SHP77 (cell line): Measurements from ENCODE around the gene DTD1.

Experiments
- DNase-seq, 2 experiments: peaks; one replicate each; lab custom pipeline; 2025; lab: John Stamatoyannopoulos, UW

Gene DTD1

GRCh38 chr20:18587665-18588573, at the start of gene DTD1:
DTD1 (plus strand) TSS chr20:18588054; CDS start chr20:18588073, 19 bp downstream.
- DNase-seq = peak; percentile 84 to 90

DNA sequence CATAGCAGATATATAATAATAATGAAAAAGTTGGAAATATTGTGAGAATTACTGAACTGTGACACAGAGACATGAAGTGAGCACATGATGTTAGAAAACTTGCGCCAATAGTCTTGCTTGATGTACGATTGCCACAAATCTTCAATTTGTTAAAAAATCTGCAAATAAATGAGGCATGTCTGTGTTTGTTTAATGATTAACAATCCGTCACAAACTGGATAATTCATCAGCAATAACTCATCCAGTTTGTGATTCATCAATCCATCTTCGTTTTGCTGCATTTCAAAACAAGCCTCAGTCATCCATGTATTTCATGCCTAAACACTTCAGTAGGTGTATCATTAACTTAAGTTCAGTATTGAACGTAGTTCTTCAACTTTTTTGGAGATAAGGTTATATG, 46.1 kb upstream of the DTD1 start:
- no peak for DNase-seq

- DNase-seq = no peak
Observed at GRCh38 chr20:18543216-18543615, 44.6 kb upstream of the DTD1 start.

- no peak for DNase-seq
Observed at GRCh38 chr20:18543932-18544331, 43.9 kb upstream of the DTD1 start.

DNA sequence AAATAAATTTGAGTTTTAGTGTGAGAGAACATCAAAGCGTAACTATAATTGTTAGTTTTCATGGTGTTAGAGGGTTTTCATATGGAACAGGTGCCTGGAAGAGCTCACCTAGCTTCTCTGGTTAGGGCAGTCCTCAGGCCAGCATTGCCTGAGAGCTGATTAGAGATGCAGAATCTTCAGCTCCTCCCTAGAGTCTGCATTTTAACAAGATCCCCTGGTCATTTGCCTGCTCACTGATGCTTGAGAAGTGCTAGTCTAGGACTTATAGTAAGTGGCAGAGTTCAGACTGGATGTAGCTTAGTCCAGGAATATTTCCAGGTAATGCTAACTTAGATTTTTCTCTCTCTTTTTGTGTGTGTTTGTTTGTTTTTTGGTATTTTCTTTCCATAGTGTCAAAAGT, 42.3 kb upstream of the DTD1 start:
- DNase-seq = no peak

DNA sequence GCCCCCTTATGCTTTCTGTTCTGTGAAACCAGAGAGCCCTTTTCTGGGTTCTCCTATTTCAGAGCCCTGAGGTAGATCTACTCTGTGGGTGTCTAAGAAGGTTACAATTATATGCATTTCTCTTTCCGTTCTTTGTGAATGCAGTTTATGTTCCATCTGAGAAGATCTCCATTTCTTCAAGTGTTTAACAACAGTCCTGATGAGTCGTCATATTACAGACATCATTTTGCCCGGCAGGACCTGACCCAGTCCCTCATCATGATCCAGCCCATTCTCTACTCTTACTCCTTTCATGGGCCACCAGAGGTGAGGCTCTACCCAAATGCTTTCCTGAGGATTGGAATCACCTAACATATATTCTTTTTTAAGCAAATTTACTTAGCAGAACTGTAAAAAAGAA, 39.4 kb upstream of the DTD1 start:
- no peak for DNase-seq

DNA sequence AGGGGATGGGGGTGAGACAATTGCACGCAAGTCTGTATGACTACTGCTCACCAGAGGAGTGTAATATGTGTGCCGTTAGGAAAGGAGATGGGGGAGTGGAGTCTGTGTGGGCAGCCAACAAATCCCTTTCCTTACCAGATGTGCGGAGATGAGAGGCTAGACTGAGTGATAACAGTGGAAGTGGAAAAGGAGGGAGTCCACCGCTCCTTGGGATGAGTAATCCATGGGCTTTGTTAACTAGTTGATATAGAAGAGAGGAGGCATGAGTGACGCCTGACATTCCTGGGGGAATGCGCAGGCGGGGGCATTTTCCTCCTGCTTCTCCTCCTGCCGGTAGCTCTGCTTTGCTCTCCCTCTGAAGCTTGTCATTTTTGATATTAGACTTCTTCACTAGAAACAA, 34.1 kb upstream of the DTD1 start:
- DNase-seq = no peak

- DNase-seq = peak; percentile 96 to 97
Observed at GRCh38 chr20:18566892-18567738, 20.7 kb upstream of the DTD1 start, which contains the start of gene SMIM26. SMIM26 (plus strand) TSS chr20:18567432; CDS start chr20:18567479, 47 bp downstream.

DNA sequence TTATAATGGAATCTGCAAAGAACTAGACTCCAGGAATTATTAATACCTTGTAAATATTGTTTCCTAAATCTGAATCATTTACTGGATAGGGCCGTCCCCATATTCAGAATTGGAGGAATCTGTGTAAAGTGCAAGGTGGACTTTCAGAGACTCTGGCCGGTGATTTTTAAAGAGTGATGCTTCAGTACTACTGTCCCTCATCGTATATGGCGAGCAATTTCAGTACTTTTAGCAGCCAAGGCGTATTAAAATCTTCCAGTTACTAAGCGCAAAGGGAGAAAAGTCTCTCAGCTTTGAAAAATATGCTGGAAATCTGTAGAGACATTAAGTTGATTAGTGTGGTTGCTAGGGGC, 20.1 kb upstream of the DTD1 start:
- peak in 1 of 2 experiments; percentile 23 for DNase-seq

GRCh38 chr20:18571009-18571408, 16.8 kb upstream of the DTD1 start:
- no peak for DNase-seq

DNA sequence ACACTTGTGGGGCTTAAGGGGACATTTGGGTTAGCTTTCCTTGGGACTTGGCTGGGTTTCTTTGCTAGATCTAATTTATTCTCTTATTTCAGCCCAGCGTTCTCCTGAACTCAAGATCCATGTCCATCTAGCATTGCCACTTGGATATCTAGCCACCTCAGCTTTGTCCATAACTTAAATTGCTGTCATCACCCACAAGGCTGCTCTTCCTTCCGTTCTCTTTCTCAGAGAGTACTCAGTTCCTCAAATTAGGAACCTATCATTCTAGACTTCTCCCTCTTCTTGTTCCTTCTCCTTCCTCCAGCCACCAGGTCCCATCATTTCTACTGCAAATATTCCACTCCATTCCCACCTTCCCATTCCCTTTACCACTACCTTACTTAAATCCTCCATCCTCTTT, 16.3 kb upstream of the DTD1 start:
- DNase-seq = no peak

- DNase-seq = no peak
Observed at GRCh38 chr20:18577942-18578341, 9.9 kb upstream of the DTD1 start.

DNA sequence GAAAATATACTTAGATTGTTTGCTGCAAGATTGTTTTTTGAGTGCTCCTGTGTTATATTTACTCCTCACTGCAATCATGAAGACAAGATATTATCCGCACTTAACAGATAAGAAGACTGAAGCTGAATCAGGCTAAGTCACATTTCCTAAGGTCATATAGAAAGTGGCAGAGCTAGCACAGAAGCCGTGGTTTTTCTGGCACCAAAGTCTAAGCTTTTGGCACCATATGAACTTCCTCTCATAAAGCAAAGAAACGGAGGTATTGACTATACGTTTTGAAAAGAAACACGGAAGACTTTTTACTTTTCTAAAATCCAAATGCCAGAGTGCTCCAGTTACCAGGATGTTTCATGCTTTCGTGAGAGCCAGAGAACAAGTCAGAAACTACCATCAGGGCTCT, 9.3 kb upstream of the DTD1 start:
- DNase-seq = no peak

DNA sequence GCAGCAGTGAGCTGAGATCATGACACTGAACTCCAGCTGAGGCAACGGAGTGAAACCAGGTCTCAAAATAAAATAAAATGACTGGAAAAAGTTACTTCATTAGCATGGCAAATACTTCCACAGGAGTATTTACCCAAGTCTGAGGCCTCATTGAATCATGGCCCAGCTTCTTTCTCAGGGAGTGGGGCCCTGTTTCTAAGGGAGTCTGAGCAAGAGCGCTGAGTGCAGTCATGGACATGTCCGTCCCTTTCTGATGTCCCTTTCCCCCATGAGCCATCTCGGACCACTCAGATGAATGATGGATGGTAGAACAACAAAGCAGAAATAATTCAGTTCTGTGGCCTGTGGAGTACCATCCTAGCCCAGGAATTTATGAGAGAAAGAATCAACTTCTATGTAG, 7.8 kb upstream of the DTD1 start:
- DNase-seq = no peak

GRCh38 chr20:18585134-18585533, 2.7 kb upstream of the DTD1 start:
- DNase-seq = no peak

DNA sequence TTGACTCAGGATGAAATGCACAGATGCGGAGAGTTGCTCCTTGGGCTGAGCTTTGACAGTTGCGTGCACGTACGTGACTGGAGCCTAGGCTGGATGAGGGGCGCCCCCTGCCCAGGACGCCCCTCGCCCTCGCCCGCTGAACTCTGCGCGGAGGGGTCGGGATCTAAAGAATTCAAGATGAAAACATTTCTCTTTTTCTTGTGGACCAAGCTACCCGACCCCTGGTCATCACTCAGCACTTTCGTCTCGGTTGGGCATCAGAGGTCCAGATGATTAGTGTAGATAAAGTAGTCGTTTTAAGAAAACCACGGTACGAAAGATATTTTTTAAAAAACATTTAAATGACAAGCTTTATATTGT, 700 bp downstream of the DTD1 start:
- no peak for DNase-seq

- DNase-seq = no peak
Observed at GRCh38 chr20:18589941-18590674, 2.3 kb downstream of the DTD1 start.

- DNase-seq = no peak
Observed at GRCh38 chr20:18596270-18596669, 8.4 kb downstream of the DTD1 start.

DNA sequence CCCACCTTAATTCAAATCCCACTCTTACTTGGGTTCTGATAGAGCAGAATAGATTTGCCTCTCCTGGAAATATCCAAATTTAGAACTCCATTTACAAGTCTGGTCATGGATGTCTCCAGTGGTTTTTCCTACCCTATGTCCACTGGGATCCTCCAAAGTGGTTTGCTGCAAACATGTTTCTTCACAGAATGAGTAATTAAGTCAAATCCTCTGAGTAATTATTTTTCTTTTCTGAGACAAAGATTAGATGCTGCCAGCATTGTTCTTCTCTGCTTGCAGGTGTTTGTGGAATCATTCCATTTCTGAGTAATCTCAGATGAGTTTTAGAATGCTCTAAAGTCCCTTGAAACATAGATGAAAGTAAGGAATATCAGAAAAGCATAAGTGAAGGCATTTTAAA, 21.9 kb downstream of the DTD1 start:
- no peak for DNase-seq

- no peak for DNase-seq
Observed at GRCh38 chr20:18611492-18611891, 23.6 kb downstream of the DTD1 start.

- no peak for DNase-seq
Observed at GRCh38 chr20:18613553-18613952, 25.7 kb downstream of the DTD1 start.

- DNase-seq = no peak
Observed at GRCh38 chr20:18614244-18614643, 26.4 kb downstream of the DTD1 start.
